ENCODE data around the gene PSMB7. TPM values are rescaled to one million over a fixed set of nuclear protein-coding genes. Genes with fewer than 3 reads are reported as not detected.

PSMB7 gene
- total RNA-seq, 2 experiments from 2014 or later = 69.3 to 71.7 TPM

GRCh38 chr9:124403246-124403645, 12.0 kb downstream of the PSMB7 start:
- Mint-ChIP-seq H3K27ac (no peak overlapping the region), H3K36me3 (ENCODE audit: low read depth) (peaks cover 96% of the 10 kb centered on the region), H3K9me3 (no peaks in the 10 kb centered on the region), H3K27me3 (no peaks in the 10 kb centered on the region), H3K4me3 (no peak overlapping the region), H3K4me1 (ENCODE audit: low read depth) (peaks cover 38% of the 10 kb centered on the region)
- Histone ChIP-seq H3K27me3 (ENCODE audit: control insufficient read depth in 1 of 2, insufficient read depth in 2 of 2, low read length in 2 of 2) (no peaks in the 10 kb centered on the region), H3K27ac (ENCODE audit: low read depth in 1 of 2, low read length in 2 of 2) (no peak overlapping the region), H3K9me3 (ENCODE audit: control insufficient read depth in 1 of 2, insufficient read depth in 1 of 2, low read length in 2 of 2) (no peaks in the 10 kb centered on the region), H3K4me1 (ENCODE audit: insufficient read depth, low read length) (peaks cover 3% of the 10 kb centered on the region), H3K36me3 (ENCODE audit: insufficient read depth, low read length) (peaks cover 83% of the 10 kb centered on the region), H3K4me3 (ENCODE audit: low read length) (no peak overlapping the region)
- ATAC-seq (ENCODE audit: poor library complexity) = no peak
- POLR2A ChIA-PET = no interaction called here
- TF ChIP-seq CTCF (IDR thresholded peaks at IDR 0.05) = no peak
- CTCF ChIA-PET = no interaction called here
- intact Hi-C loops (cut with DNase I, micrococcal nuclease) = no loop called here
- DNase-seq = no peak

- ChIA-PET CTCF (interaction anchor here (0.7 kb wide), 1 partner anchor 10 kb away, joined by 4 read pairs; no protein-coding TSS in a partner anchor), POLR2A (interaction anchor here (0.7 kb wide), 1 partner anchor 9 kb away, joined by 3 read pairs; no protein-coding TSS in a partner anchor)
- peaks cover 41% of the 10 kb centered on the region for H3K4me1 Mint-ChIP-seq (ENCODE audit: low read depth)
- no peak overlapping the region for H3K27ac Mint-ChIP-seq
- no peaks in the 10 kb centered on the region for H3K9me3 Mint-ChIP-seq
- H3K36me3 ChIP-seq (ENCODE audit: insufficient read depth, low read length) = peaks cover 71% of the 10 kb centered on the region
- H3K27ac ChIP-seq (ENCODE audit: low read depth in 1 of 2, low read length in 2 of 2) = no peak overlapping the region
- DNase-seq = no peak
- peaks cover 3% of the 10 kb centered on the region for H3K4me1 ChIP-seq (ENCODE audit: insufficient read depth, low read length)
- H3K36me3 Mint-ChIP-seq (ENCODE audit: low read depth) = peaks cover 90% of the 10 kb centered on the region
- H3K27me3 ChIP-seq (ENCODE audit: control insufficient read depth in 1 of 2, insufficient read depth in 2 of 2, low read length in 2 of 2) = no peaks in the 10 kb centered on the region
- no peak for TF ChIP-seq CTCF (IDR thresholded peaks at IDR 0.05)
- ATAC-seq (ENCODE audit: poor library complexity) = no peak
- H3K9me3 ChIP-seq (ENCODE audit: control insufficient read depth in 1 of 2, insufficient read depth in 1 of 2, low read length in 2 of 2) = no peaks in the 10 kb centered on the region
- no peaks in the 10 kb centered on the region for H3K27me3 Mint-ChIP-seq
- H3K4me3 Mint-ChIP-seq = no peak overlapping the region
- H3K4me3 ChIP-seq (ENCODE audit: low read length) = no peak overlapping the region
- intact Hi-C loops (cut with DNase I, micrococcal nuclease) = no loop called here
These were observed 15.0 kb downstream of the PSMB7 start for GRCh38 chr9:124399968-124400940.

GRCh38 chr9:124399323-124399967, 15.8 kb downstream of the PSMB7 start:
- H3K36me3 Mint-ChIP-seq (ENCODE audit: low read depth) = peaks cover 92% of the 10 kb centered on the region
- Histone ChIP-seq H3K9me3 (ENCODE audit: control insufficient read depth in 1 of 2, insufficient read depth in 1 of 2, low read length in 2 of 2) (no peaks in the 10 kb centered on the region), H3K4me3 (ENCODE audit: low read length) (no peak overlapping the region), H3K36me3 (ENCODE audit: insufficient read depth, low read length) (peaks cover 64% of the 10 kb centered on the region), H3K27me3 (ENCODE audit: control insufficient read depth in 1 of 2, insufficient read depth in 2 of 2, low read length in 2 of 2) (no peaks in the 10 kb centered on the region), H3K27ac (ENCODE audit: low read depth in 1 of 2, low read length in 2 of 2) (no peak overlapping the region), H3K4me1 (ENCODE audit: insufficient read depth, low read length) (peaks cover 3% of the 10 kb centered on the region)
- peaks cover 46% of the 10 kb centered on the region for H3K4me1 Mint-ChIP-seq (ENCODE audit: low read depth)
- ChIA-PET CTCF (no interaction called here), POLR2A (interaction anchor here (0.7 kb wide), 1 partner anchor 8 kb away, joined by 3 read pairs; no protein-coding TSS in a partner anchor)
- H3K27ac Mint-ChIP-seq = no peak overlapping the region
- H3K27me3 Mint-ChIP-seq = no peaks in the 10 kb centered on the region
- no peak for TF ChIP-seq CTCF (IDR thresholded peaks at IDR 0.05)
- no peak overlapping the region for H3K4me3 Mint-ChIP-seq
- no peak for ATAC-seq (ENCODE audit: poor library complexity)
- H3K9me3 Mint-ChIP-seq = no peaks in the 10 kb centered on the region
- intact Hi-C loops (cut with DNase I, micrococcal nuclease) = no loop called here
- no peak for DNase-seq

All from CD4-positive, alpha-beta T cell (primary cell).